H9 (cell line): ENCODE results near the gene ZNF341. TPM values are rescaled to one million over a fixed set of nuclear protein-coding genes. Genes with fewer than 3 reads are reported as not detected.

ENCODE experiments used
- DNase-seq: peaks from one replicate; pipeline ENCODE4 v3.0.0-alpha.2; 2017
- H2AFZ ChIP-seq: one replicate; pipeline ENCODE4 v1.6.1; 2013; ENCODE audit warnings: mild to moderate bottlenecking, low read length, control low read depth, moderate library complexity
- H2AK5ac ChIP-seq: 2 replicates; pipeline ENCODE4 v1.6.1; 2013; ENCODE audit warnings: low read length, control low read depth, mixed read lengths; ENCODE audit not compliant: insufficient read length
- H2BK120ac ChIP-seq: one replicate; pipeline ENCODE4 v1.6.1; 2013; ENCODE audit warnings: low read depth, mild to moderate bottlenecking, low read length, control low read depth, inconsistent platforms; ENCODE audit not compliant: poor library complexity, severe bottlenecking
- H2BK12ac ChIP-seq: 2 replicates; pipeline ENCODE4 v1.6.1; 2013; ENCODE audit warnings: low read length, control low read depth, mixed read lengths, low read depth; ENCODE audit not compliant: insufficient read length
- H2BK15ac ChIP-seq: 2 replicates; pipeline ENCODE4 v1.6.1; 2013; ENCODE audit warnings: low read depth, low read length, control low read depth
- H2BK20ac ChIP-seq: one replicate; pipeline ENCODE4 v1.6.1; 2013; ENCODE audit warnings: low read depth, mild to moderate bottlenecking, low read length, control low read depth, inconsistent platforms; ENCODE audit not compliant: poor library complexity, severe bottlenecking
- H2BK5ac ChIP-seq: 2 replicates; pipeline ENCODE4 v1.6.1; 2013; ENCODE audit warnings: low read length, control low read depth, mixed read lengths; ENCODE audit not compliant: insufficient read length
- H3K14ac ChIP-seq: 2 replicates; pipeline ENCODE4 v1.6.1; 2013; ENCODE audit warnings: low read length, control low read depth; ENCODE audit not compliant: insufficient read depth
- H3K18ac ChIP-seq: 2 replicates; pipeline ENCODE4 v1.6.1; 2013; ENCODE audit warnings: low read depth, mild to moderate bottlenecking, mixed read lengths, low read length, control low read depth; ENCODE audit not compliant: insufficient read length
- H3K23ac ChIP-seq: 2 replicates; pipeline ENCODE4 v1.6.1; 2013; ENCODE audit warnings: low read length, control low read depth, mixed read lengths, low read depth; ENCODE audit not compliant: insufficient read length
- H3K23me2 ChIP-seq: 2 replicates; pipeline ENCODE4 v1.6.1; 2013; ENCODE audit warnings: low read depth, mild to moderate bottlenecking, mixed read lengths, low read length, control low read depth; ENCODE audit not compliant: insufficient read length, poor library complexity, severe bottlenecking
- H3K27ac ChIP-seq: 2 replicates; pipeline ENCODE4 v1.5.1; 2013; ENCODE audit warnings: low read length, control low read depth, mixed read lengths, low read depth; ENCODE audit not compliant: insufficient read length
- H3K27me3 ChIP-seq: 2 replicates; pipeline ENCODE4 v1.6.1; 2013; ENCODE audit warnings: low read length, control low read depth, inconsistent platforms; ENCODE audit not compliant: insufficient read depth
- H3K4ac ChIP-seq: 2 replicates; pipeline ENCODE4 v1.6.1; 2013; ENCODE audit warnings: low read depth, mild to moderate bottlenecking, control low read depth, inconsistent platforms, low read length, moderate library complexity
- H3K4me1 ChIP-seq: 2 replicates; pipeline ENCODE4 v1.6.1; 2013; ENCODE audit warnings: low read length, control low read depth, inconsistent platforms; ENCODE audit not compliant: insufficient read depth
- H3K4me2 ChIP-seq: 2 replicates; pipeline ENCODE4 v1.6.1; 2013; ENCODE audit warnings: low read length, control low read depth, mixed read lengths; ENCODE audit not compliant: insufficient read length, insufficient read depth
- H3K56ac ChIP-seq: 2 replicates; pipeline ENCODE4 v1.6.1; 2013; ENCODE audit warnings: low read depth, mild to moderate bottlenecking, mixed read lengths, low read length, control low read depth; ENCODE audit not compliant: insufficient read length
- H3K79me1 ChIP-seq: 2 replicates; pipeline ENCODE4 v1.6.1; 2013; ENCODE audit warnings: low read depth, mild to moderate bottlenecking, moderate library complexity, low read length, control low read depth, inconsistent platforms; ENCODE audit not compliant: insufficient read depth, poor library complexity, severe bottlenecking
- H3K79me2 ChIP-seq: 2 replicates; pipeline ENCODE4 v1.6.1; 2013; ENCODE audit warnings: low read length, control low read depth, inconsistent platforms; ENCODE audit not compliant: insufficient read depth
- H3K9ac ChIP-seq: 2 replicates; pipeline ENCODE4 v1.6.1; 2013; ENCODE audit warnings: low read length, control low read depth, mixed read lengths; ENCODE audit not compliant: insufficient read length; ENCODE audit errors: extremely low read depth
- H3K9me3 ChIP-seq: one replicate; pipeline ENCODE4 v1.6.1; 2013; ENCODE audit warnings: low read depth, low read length, inconsistent platforms; ENCODE audit not compliant: control insufficient read depth
- H3T11ph ChIP-seq: one replicate; pipeline ENCODE4 v1.6.1; 2013; ENCODE audit warnings: mild to moderate bottlenecking, low read length, control low read depth, inconsistent platforms
- H4K20me1 ChIP-seq: one replicate; pipeline ENCODE4 v1.6.1; 2013; ENCODE audit not compliant: control insufficient read depth, insufficient read length, insufficient read depth
- H4K5ac ChIP-seq: 2 replicates; pipeline ENCODE4 v1.6.1; 2013; ENCODE audit warnings: low read depth, mild to moderate bottlenecking, mixed read lengths, low read length, control low read depth; ENCODE audit not compliant: insufficient read length
- H4K8ac ChIP-seq: replicated peaks from 2 replicates; pipeline ENCODE4 v1.6.1; 2013; ENCODE audit warnings: low read length, control low read depth, mixed read lengths, low read depth; ENCODE audit not compliant: insufficient read length
- H4K91ac ChIP-seq: 2 replicates; pipeline ENCODE4 v1.6.1; 2013; ENCODE audit warnings: low read depth, mild to moderate bottlenecking, moderate library complexity, mixed read lengths, low read length, control low read depth; ENCODE audit not compliant: insufficient read length
- H3K27ac Mint-ChIP-seq, 3 experiments: 2 replicates in 2 of 3; 3 replicates in 1 of 3; pipeline ENCODE4 v1.8.0; 2020 to 2021; ENCODE audit warnings: mixed read lengths in 3 of 3, mild to moderate bottlenecking in 1 of 3, moderate library complexity in 1 of 3
- H3K27me3 Mint-ChIP-seq: 2 replicates; pipeline ENCODE4 v1.8.0; 2021; ENCODE audit warnings: low read depth, mild to moderate bottlenecking, moderate library complexity, mixed read lengths
- H3K36me3 Mint-ChIP-seq, 3 experiments: 2 replicates in 2 of 3; 3 replicates in 1 of 3; pipeline ENCODE4 v1.8.0; 2020 to 2021; ENCODE audit warnings: low read depth in 3 of 3, mixed read lengths in 3 of 3; ENCODE audit not compliant: insufficient read depth in 1 of 3
- H3K4me1 Mint-ChIP-seq, 2 experiments: 2 replicates each; pipeline ENCODE4 v1.8.0; 2020; ENCODE audit warnings: mixed read lengths in 2 of 2
- H3K4me3 Mint-ChIP-seq, 2 experiments: 2 replicates in 1 of 2; 3 replicates in 1 of 2; pipeline ENCODE4 v1.8.0; 2020 to 2021; ENCODE audit warnings: mild to moderate bottlenecking in 2 of 2, mixed read lengths in 2 of 2, moderate library complexity in 1 of 2
- H3K9me3 Mint-ChIP-seq, 2 experiments: 2 replicates in 1 of 2; 3 replicates in 1 of 2; pipeline ENCODE4 v1.8.0; 2020; ENCODE audit warnings: mild to moderate bottlenecking in 2 of 2, mixed read lengths in 2 of 2, moderate library complexity in 1 of 2
- CTCF ChIP-seq: fragments of 200-600 bp; sonication (generic); conservative IDR thresholded peaks from 3 replicates; pipeline ENCODE4 v1.8.0; 2021; ENCODE audit warnings: antibody characterized with exemption, mild to moderate bottlenecking
- WGBS: extraction: QIAGEN DNeasy Blood & Tissue Kit; methylation state at CpG from one replicate; pipeline ENCODE4 v1.1.7; 2013; ENCODE audit warnings: missing lambda C conversion rate, low lambda C conversion rate, mixed read lengths; ENCODE audit not compliant: insufficient read length; ENCODE audit errors: extremely low coverage; 5-methylcytosine and 5-hydroxymethylcytosine counted together
- total RNA-seq: library from RNA; stranded (reverse); gene quantifications from 2 replicates; pipeline ENCODE4 v1.2.1, GENCODE V29; 2021

ZNF341 gene
- total RNA-seq, 1 experiment from 2014 or later, result 5.2 TPM

- no peak overlapping the region for H3K14ac ChIP-seq
- no peak overlapping the region for H4K5ac ChIP-seq
- H3K9ac ChIP-seq, result no peak overlapping the region
- no peak overlapping the region for H2BK15ac ChIP-seq
- no peak overlapping the region for H4K8ac ChIP-seq
- no peak overlapping the region for H2BK5ac ChIP-seq
- H3K23me2 ChIP-seq, result no peaks in the 10 kb centered on the region
- H3K36me3 Mint-ChIP-seq, result peaks cover 14 to 60% (median 23%) of the 10 kb centered on the region in 3 experiments
- no peak overlapping the region for H3K27ac ChIP-seq
- H3K27me3 ChIP-seq, result no peaks in the 10 kb centered on the region
- H4K20me1 ChIP-seq, result no peaks in the 10 kb centered on the region
- no peak overlapping the region for H3T11ph ChIP-seq
- H2BK12ac ChIP-seq, result no peak overlapping the region
- H3K4me1 Mint-ChIP-seq, result peaks cover 11 to 13% of the 10 kb centered on the region in 2 experiments
- no peak overlapping the region for H4K91ac ChIP-seq
- no peak for TF ChIP-seq CTCF
- no peaks in the 10 kb centered on the region for H3K79me1 ChIP-seq
- no peaks in the 10 kb centered on the region for H3K9me3 ChIP-seq
- H2BK120ac ChIP-seq, result no peak overlapping the region
- H3K4me3 Mint-ChIP-seq, result no peak overlapping the region
- H2AFZ ChIP-seq, result no peak overlapping the region
- no peak overlapping the region for H3K27ac Mint-ChIP-seq
- H3K9me3 Mint-ChIP-seq, result 0 out of 5 replicates have a peak, but pooled peaks cover 0 to 2% of the 10 kb centered on the region in 2 experiments
- H3K4me1 ChIP-seq, result no peaks in the 10 kb centered on the region; the same call in 1 of the 2 replicates
- no peak overlapping the region for H3K4me2 ChIP-seq
- no peak overlapping the region for H3K4ac ChIP-seq
- no CpG with 5 or more reads among the region's 7 CpGs for WGBS
- no peak overlapping the region for H2BK20ac ChIP-seq
- H3K79me2 ChIP-seq, result no peaks in the 10 kb centered on the region
- H3K27me3 Mint-ChIP-seq, result no peaks in the 10 kb centered on the region
- H3K56ac ChIP-seq, result no peak overlapping the region
- H3K18ac ChIP-seq, result no peak overlapping the region
- DNase-seq, result no peak
- H2AK5ac ChIP-seq, result no peak overlapping the region
- H3K23ac ChIP-seq, result no peak overlapping the region
Measured at GRCh38 chr20:33753143-33753542, 21.3 kb downstream of the ZNF341 start.
